ENCODE results near the gene EFEMP2.
"Not testable (repeated sequence)": the region's sequence is repeated elsewhere in the genome, so short reads cannot be mapped to it uniquely, and the experiment has no call there.

The EFEMP2 gene

GRCh38 chr11:65854161-65854592 lies 18.4 kb downstream of the EFEMP2 start:
- no peak for DNase-seq (ENCODE audit: low spot score)

- no peak for DNase-seq (ENCODE audit: low spot score)
Measured at GRCh38 chr11:65853246-65853979, 19.2 kb downstream of the EFEMP2 start.

GRCh38 chr11:65852508-65853245 lies 19.9 kb downstream of the EFEMP2 start:
- no peak for DNase-seq (ENCODE audit: low spot score)

- no peak for DNase-seq (ENCODE audit: low spot score)
Measured at GRCh38 chr11:65851811-65852507, 20.6 kb downstream of the EFEMP2 start.

- DNase-seq (ENCODE audit: low spot score): no peak
Measured at GRCh38 chr11:65851083-65851579, 21.5 kb downstream of the EFEMP2 start.

- no peak for DNase-seq (ENCODE audit: low spot score)
Measured at GRCh38 chr11:65850217-65851082, 22.1 kb downstream of the EFEMP2 start.

GRCh38 chr11:65849771-65850216 lies 22.8 kb downstream of the EFEMP2 start:
- DNase-seq (ENCODE audit: low spot score): no peak

- no peak for DNase-seq (ENCODE audit: low spot score)
Measured at GRCh38 chr11:65849366-65849765, 23.2 kb downstream of the EFEMP2 start.

GRCh38 chr11:65848693-65849092 lies 23.9 kb downstream of the EFEMP2 start:
- not testable (repeated sequence) for DNase-seq (ENCODE audit: low spot score)

GRCh38 chr11:65847746-65848145 lies 24.9 kb downstream of the EFEMP2 start:
- DNase-seq (ENCODE audit: low spot score): no peak

GRCh38 chr11:65844231-65844872 lies 28.2 kb downstream of the EFEMP2 start:
- DNase-seq (ENCODE audit: low spot score): no peak

- no peak for DNase-seq (ENCODE audit: low spot score)
Measured at GRCh38 chr11:65843811-65844210, 28.8 kb downstream of the EFEMP2 start.

GRCh38 chr11:65842144-65842543 lies 30.5 kb downstream of the EFEMP2 start:
- DNase-seq (ENCODE audit: low spot score): no peak

- DNase-seq (ENCODE audit: low spot score): no peak
Measured at GRCh38 chr11:65834202-65834601, 38.4 kb downstream of the EFEMP2 start.

- DNase-seq (ENCODE audit: low spot score): peak; percentile 85
Measured at GRCh38 chr11:65833297-65834030, 39.1 kb downstream of the EFEMP2 start, which contains the start of gene SNX32. Gene SNX32 (plus strand): TSS chr11:65833963. CDS start chr11:65834066, 103 bp downstream.

GRCh38 chr11:65832231-65832630 lies 40.4 kb downstream of the EFEMP2 start:
- DNase-seq (ENCODE audit: low spot score): not testable (repeated sequence)

GRCh38 chr11:65829459-65829858 lies 43.1 kb downstream of the EFEMP2 start:
- no peak for DNase-seq (ENCODE audit: low spot score)

- DNase-seq (ENCODE audit: low spot score): no peak
Measured at GRCh38 chr11:65826984-65827735, 45.4 kb downstream of the EFEMP2 start.

GRCh38 chr11:65822776-65823528 lies 49.6 kb downstream of the EFEMP2 start:
- no peak for DNase-seq (ENCODE audit: low spot score)

Data from HuH-7 (cell line).